SK-N-SH (cell line): Measurements from ENCODE around the gene SFXN4.
A peak's percentile ranks its signal among the peaks of the same experiment; 100 is the strongest.

Experiments
- CTCF ChIP-seq: fragments of 200-600 bp; sonication (generic); IDR thresholded peaks from 2 replicates; pipeline ENCODE4 v1.6.1; 2017; ENCODE audit warnings: antibody characterized with exemption, mild to moderate bottlenecking, moderate library complexity
- NFIC ChIP-seq: IDR thresholded peaks from 2 replicates; pipeline ENCODE4 v1.4.0; 2012; ENCODE audit warnings: borderline replicate concordance

GRCh38 chr10:119190353-119190752 is 24.8 kb upstream of the SFXN4 start:
- no peak for TF ChIP-seq CTCF
- TF ChIP-seq NFIC: peak; percentile 86
